Measurements from ENCODE around the gene NAALADL2.

The NAALADL2 gene

GRCh38 chr3:175207361-175207760, 348.2 kb downstream of the NAALADL2 start:
- no peak for DNase-seq (ENCODE audit: low read depth)

GRCh38 chr3:175208326-175208725, 349.2 kb downstream of the NAALADL2 start:
- no peak for DNase-seq (ENCODE audit: low read depth)

GRCh38 chr3:175211466-175211865, 352.3 kb downstream of the NAALADL2 start:
- no peak for DNase-seq (ENCODE audit: low read depth)

- DNase-seq (ENCODE audit: low read depth) = no peak
Measured at GRCh38 chr3:175212896-175213295, 353.8 kb downstream of the NAALADL2 start.

- DNase-seq (ENCODE audit: low read depth) = no peak
Measured at GRCh38 chr3:175214216-175214615, 355.1 kb downstream of the NAALADL2 start.

GRCh38 chr3:175215833-175216232, 356.7 kb downstream of the NAALADL2 start:
- no peak for DNase-seq (ENCODE audit: low read depth)

- DNase-seq (ENCODE audit: low read depth) = no peak
Measured at GRCh38 chr3:175222356-175222755, 363.2 kb downstream of the NAALADL2 start.

GRCh38 chr3:175224051-175224450, 364.9 kb downstream of the NAALADL2 start:
- DNase-seq (ENCODE audit: low read depth) = no peak

GRCh38 chr3:175226444-175226843, 367.3 kb downstream of the NAALADL2 start:
- DNase-seq (ENCODE audit: low read depth) = no peak

GRCh38 chr3:175227126-175227525, 368.0 kb downstream of the NAALADL2 start:
- DNase-seq (ENCODE audit: low read depth) = no peak

GRCh38 chr3:175233957-175234940, 375.1 kb downstream of the NAALADL2 start:
- DNase-seq (ENCODE audit: low read depth) = no peak

- no peak for DNase-seq (ENCODE audit: low read depth)
Measured at GRCh38 chr3:175238801-175239200, 379.7 kb downstream of the NAALADL2 start.

- DNase-seq (ENCODE audit: low read depth) = no peak
Measured at GRCh38 chr3:175240921-175241320, 381.8 kb downstream of the NAALADL2 start.

- no peak for DNase-seq (ENCODE audit: low read depth)
Measured at GRCh38 chr3:175242243-175242642, 383.1 kb downstream of the NAALADL2 start.

GRCh38 chr3:175246234-175246633, 387.1 kb downstream of the NAALADL2 start:
- no peak for DNase-seq (ENCODE audit: low read depth)

- no peak for DNase-seq (ENCODE audit: low read depth)
Measured at GRCh38 chr3:175246766-175247165, 387.6 kb downstream of the NAALADL2 start.

- DNase-seq (ENCODE audit: low read depth) = no peak
Measured at GRCh38 chr3:175247629-175248028, 388.5 kb downstream of the NAALADL2 start.

- no peak for DNase-seq (ENCODE audit: low read depth)
Measured at GRCh38 chr3:175248832-175249231, 389.7 kb downstream of the NAALADL2 start.

GRCh38 chr3:175255698-175256097, 396.6 kb downstream of the NAALADL2 start:
- no peak for DNase-seq (ENCODE audit: low read depth)

- no peak for DNase-seq (ENCODE audit: low read depth)
Measured at GRCh38 chr3:175257123-175257522, 398.0 kb downstream of the NAALADL2 start.

GRCh38 chr3:175258763-175259162, 399.6 kb downstream of the NAALADL2 start:
- no peak for DNase-seq (ENCODE audit: low read depth)

GRCh38 chr3:175260145-175260794, 401.1 kb downstream of the NAALADL2 start:
- DNase-seq (ENCODE audit: low read depth) = no peak

- DNase-seq (ENCODE audit: low read depth) = no peak
Measured at GRCh38 chr3:175266478-175266877, 407.3 kb downstream of the NAALADL2 start.
